IPS-11a (cell line): ENCODE data around the gene ADAMTS12.

Experiments
- H3K4me3 ChIP-seq: one replicate; pipeline ENCODE4 v1.5.1; 2013; ENCODE audit warnings: low read depth, low read length, control low read depth

Gene ADAMTS12

GRCh38 chr5:33675958-33676464 is 215.8 kb downstream of the ADAMTS12 start:
- no peak overlapping the region for H3K4me3 ChIP-seq

GRCh38 chr5:33671700-33672291 is 220.0 kb downstream of the ADAMTS12 start:
- no peak overlapping the region for H3K4me3 ChIP-seq

DNA sequence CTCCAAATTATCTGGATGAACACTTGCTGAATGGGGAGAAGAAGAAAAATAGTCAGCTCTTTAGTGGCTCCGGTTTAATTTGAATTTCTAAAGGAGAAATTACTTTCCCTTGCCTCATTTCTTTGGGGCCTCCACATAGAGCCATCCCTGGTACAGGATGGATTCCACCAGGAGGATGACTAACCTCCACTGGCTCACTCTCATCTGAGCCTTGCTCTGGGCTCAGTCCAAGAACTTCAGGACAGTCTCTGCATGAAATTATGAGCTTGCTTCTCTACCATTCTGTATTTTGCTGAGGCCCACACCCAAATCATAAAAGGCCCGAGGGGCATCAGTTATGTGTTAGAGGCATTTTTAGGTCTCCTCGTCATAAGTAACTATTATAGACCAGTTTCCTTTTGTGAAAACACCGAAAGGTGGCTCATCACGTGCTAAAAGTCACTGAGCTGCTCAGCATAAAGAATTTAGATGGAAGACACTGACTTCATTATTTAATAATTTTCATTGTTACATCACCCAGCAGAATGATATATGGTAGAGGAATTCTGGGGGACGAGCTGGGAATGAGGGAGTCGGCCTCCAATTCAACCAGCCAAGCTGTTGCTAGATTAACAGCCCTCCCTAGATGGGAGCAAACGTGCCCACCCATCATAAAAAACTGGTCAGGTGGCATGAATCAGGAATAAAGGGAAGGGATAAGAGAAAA is 228.9 kb downstream of the ADAMTS12 start:
- no peak overlapping the region for H3K4me3 ChIP-seq

DNA sequence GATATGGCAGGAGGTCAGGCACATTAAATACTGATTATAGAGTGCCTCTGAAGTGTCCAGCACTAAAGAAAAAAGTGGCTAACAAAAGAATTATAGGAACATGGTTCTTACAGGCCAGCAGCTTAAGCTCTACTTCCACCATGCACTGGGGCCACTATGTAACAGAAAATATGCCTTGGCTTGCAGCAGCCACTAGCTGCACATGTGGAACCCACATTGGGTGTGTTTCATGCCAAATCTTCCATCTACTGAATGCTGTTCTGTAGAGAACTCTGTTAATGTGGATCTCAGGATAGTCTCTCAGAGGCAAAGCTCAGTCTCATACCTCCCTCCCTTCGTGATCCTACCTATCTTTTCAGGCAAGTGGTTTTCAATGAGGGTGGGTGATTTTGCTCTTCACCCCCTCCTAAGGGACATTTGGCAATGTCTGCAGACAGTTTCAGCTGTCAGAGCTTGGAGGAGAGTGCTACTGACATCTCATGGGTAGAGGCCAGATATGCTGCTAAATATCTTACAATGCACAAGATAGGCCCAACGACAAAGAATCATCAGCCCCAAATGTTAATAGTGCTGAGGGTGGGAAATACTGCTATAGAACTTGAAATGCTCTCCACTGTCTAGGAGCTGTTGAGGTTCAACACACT is 232.1 kb downstream of the ADAMTS12 start:
- no peak overlapping the region for H3K4me3 ChIP-seq

DNA sequence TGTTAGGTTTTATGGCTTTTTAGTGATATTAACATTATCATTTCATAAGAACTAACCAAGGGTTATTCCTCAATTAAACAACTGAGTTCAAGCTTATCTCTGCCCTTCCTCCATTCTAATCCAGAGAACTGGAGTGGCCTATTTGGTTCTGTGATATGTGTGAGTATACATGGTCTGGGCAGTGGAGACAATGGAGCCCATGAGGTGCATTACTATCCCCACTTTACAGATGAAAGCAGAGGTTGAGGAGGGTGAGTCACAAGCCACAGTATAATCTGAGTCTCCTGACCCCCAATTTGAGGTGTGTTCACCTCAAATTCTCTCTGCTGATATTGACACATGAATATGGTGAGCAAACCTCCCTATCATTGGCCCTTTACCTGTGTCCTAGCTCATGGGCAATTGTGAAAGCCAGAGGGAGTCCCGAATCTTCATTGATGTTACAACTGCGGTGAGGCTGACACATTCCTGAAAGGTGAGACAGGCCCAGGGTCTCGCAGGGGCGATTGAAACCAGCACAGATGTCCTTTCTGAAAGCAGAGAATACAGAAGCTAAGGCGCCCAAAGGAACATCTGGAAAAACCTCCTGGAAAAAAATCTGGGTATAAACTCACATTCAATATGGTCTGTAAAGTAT is 233.9 kb downstream of the ADAMTS12 start:
- H3K4me3 ChIP-seq, result no peak overlapping the region

GRCh38 chr5:33657176-33657575 is 234.6 kb downstream of the ADAMTS12 start:
- no peak overlapping the region for H3K4me3 ChIP-seq

- H3K4me3 ChIP-seq, result no peak overlapping the region
Measured at GRCh38 chr5:33650911-33651310, 240.9 kb downstream of the ADAMTS12 start.

- H3K4me3 ChIP-seq, result no peak overlapping the region
Measured at GRCh38 chr5:33649549-33650482, 242.0 kb downstream of the ADAMTS12 start.

- H3K4me3 ChIP-seq, result no peak overlapping the region
Measured at GRCh38 chr5:33641744-33642505, 249.9 kb downstream of the ADAMTS12 start.

GRCh38 chr5:33639474-33639873 is 252.3 kb downstream of the ADAMTS12 start:
- no peak overlapping the region for H3K4me3 ChIP-seq

GRCh38 chr5:33637011-33637410 is 254.8 kb downstream of the ADAMTS12 start:
- no peak overlapping the region for H3K4me3 ChIP-seq

- H3K4me3 ChIP-seq, result no peak overlapping the region
Measured at GRCh38 chr5:33635582-33635981, 256.2 kb downstream of the ADAMTS12 start.

DNA sequence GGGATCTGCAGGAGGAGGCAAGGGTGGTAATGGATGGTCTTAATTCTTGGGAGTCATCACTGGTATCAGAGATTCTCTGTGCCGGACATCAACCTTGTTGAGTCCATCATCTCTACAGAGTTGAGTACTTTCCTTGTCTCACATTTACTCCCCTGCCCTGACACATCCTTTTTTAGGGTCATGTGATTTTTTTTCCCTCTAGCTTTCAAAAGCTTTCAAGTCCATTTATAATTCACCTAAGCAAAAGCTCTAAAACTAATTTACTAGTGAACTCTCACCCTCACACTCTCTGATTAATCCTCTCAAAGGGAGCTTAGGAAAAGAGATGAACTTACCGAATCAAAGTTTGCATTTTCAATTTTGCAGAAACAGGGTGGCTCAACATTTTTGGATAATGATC is 258.1 kb downstream of the ADAMTS12 start:
- no peak overlapping the region for H3K4me3 ChIP-seq

DNA sequence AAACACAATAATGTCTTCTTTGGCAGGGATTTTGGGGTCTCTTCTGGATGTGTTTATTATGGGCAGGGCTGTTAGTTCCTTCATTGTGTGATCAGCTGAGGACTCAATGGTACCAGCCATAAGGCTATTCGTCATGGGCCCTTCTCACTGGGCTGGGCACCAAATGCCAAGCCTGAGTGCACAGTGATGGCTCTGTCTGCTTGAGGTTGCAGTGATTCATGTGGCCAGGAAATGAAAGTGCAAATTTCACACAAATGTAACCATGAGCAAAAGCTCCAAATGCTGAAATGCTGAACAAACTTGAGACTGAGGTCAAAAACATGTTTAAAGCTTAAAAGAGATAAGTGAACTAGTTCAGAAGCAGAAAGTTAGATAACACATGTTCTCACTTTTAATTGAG is 260.0 kb downstream of the ADAMTS12 start:
- H3K4me3 ChIP-seq, result no peak overlapping the region

- H3K4me3 ChIP-seq, result no peak overlapping the region
Measured at GRCh38 chr5:33631139-33631538, 260.7 kb downstream of the ADAMTS12 start.

DNA sequence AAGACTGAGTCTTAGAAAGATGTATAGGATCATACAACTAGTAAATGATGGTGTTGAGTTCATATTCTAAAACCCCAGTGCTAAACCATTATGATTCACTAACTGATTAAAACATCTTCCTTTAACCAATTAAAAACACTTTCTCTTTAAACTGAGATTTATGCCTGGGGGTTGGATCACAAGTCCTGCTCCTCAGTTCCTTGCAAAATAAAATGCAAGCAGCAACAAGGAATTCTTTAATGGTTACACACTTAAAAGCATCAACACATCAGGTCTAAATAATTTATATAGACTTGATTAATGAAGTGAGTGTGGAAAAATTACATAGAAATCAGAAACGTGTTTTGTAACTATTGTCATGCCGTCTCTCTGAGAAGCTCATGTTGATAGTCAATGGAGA is 261.8 kb downstream of the ADAMTS12 start:
- no peak overlapping the region for H3K4me3 ChIP-seq

DNA sequence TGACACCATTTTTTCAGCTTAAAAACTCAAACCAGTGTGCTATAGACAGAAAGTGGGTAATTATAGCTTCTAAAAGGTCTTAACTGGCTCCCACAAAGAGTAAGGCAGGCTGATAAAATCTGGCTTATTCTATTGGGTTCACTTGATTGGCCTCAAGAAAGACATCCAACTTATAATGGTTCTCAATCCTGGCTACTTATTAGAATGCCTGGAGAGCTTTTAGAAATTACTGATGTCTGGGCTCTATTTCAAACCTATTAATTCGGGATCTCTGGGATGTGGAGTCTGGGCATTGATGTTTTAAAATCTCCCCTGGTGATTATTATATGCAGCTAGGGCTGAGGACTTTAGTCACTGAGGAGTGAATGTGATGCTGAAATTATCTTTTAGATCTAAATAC is 263.0 kb downstream of the ADAMTS12 start:
- H3K4me3 ChIP-seq, result no peak overlapping the region

DNA sequence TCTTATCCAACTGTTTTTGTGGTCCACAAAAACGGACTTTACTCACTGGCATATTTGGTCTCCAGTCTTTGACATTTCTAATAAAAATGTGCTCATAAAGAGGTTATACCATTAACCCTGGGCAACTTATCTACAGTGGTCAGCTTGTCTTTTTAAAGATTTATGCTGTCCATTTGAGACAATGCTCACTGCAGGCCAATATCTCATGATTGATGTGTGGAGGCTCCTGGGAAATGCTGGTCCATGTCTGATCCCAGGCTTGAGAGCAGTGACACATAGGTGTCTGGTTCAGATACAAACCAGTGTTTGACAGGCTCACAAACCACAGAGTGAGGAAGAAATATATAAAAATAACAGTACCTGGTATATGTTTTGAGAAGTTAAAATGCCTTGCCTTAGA is 270.3 kb downstream of the ADAMTS12 start:
- no peak overlapping the region for H3K4me3 ChIP-seq

GRCh38 chr5:33614039-33614438 is 277.8 kb downstream of the ADAMTS12 start:
- no peak overlapping the region for H3K4me3 ChIP-seq

DNA sequence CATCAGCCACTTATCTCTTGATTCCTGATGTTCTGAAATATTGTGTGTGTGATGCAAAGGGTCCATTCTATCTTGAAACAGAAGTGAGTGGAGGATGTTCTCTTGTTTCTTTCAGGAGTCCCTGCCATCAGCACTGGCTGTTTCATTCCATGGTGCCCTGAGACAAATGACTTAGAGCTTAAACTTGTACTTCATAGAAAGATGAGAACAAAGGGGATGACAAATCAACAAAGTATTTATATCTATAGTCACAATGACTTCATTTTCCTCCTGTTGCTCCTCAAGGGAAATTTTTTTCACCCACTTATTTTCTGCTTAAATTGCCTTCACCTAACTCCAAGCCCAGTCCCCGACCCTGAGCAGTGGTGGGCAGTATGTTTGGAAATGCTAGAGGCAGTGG is 279.4 kb downstream of the ADAMTS12 start:
- H3K4me3 ChIP-seq, result no peak overlapping the region
